ENCODE results near the gene ITGA1.

Gene ITGA1

GRCh38 chr5:52869391-52869790, 81.7 kb downstream of the ITGA1 start:
- no peak for DNase-seq

- no peak for DNase-seq
Observed at GRCh38 chr5:52870448-52870847, 82.7 kb downstream of the ITGA1 start.

GRCh38 chr5:52875827-52876226, 88.1 kb downstream of the ITGA1 start:
- DNase-seq: no peak

GRCh38 chr5:52876456-52876855, 88.7 kb downstream of the ITGA1 start:
- DNase-seq: no peak

- DNase-seq: no peak
Observed at GRCh38 chr5:52878656-52879055, 90.9 kb downstream of the ITGA1 start.

GRCh38 chr5:52880541-52880940, 92.8 kb downstream of the ITGA1 start:
- no peak for DNase-seq

GRCh38 chr5:52881468-52881867, 93.8 kb downstream of the ITGA1 start:
- no peak for DNase-seq

GRCh38 chr5:52883110-52883509, 95.4 kb downstream of the ITGA1 start:
- DNase-seq: no peak

GRCh38 chr5:52884453-52884852, 96.7 kb downstream of the ITGA1 start:
- no peak for DNase-seq

GRCh38 chr5:52885614-52886013, 97.9 kb downstream of the ITGA1 start:
- no peak for DNase-seq

- DNase-seq: no peak
Observed at GRCh38 chr5:52886206-52886605, 98.5 kb downstream of the ITGA1 start.

- no peak for DNase-seq
Observed at GRCh38 chr5:52887066-52887465, 99.3 kb downstream of the ITGA1 start.

GRCh38 chr5:52888363-52888762, 100.6 kb downstream of the ITGA1 start:
- DNase-seq: no peak

- DNase-seq: no peak
Observed at GRCh38 chr5:52892242-52892878, 104.6 kb downstream of the ITGA1 start.

- DNase-seq: no peak
Observed at GRCh38 chr5:52893105-52893504, 105.4 kb downstream of the ITGA1 start.

- no peak for DNase-seq
Observed at GRCh38 chr5:52893863-52894262, 106.1 kb downstream of the ITGA1 start.

GRCh38 chr5:52894451-52894850, 106.7 kb downstream of the ITGA1 start:
- no peak for DNase-seq

GRCh38 chr5:52895075-52895474, 107.4 kb downstream of the ITGA1 start:
- DNase-seq: no peak

GRCh38 chr5:52895572-52896413, 108.1 kb downstream of the ITGA1 start:
- no peak for DNase-seq

- DNase-seq: no peak
Observed at GRCh38 chr5:52896534-52897237, 109.0 kb downstream of the ITGA1 start.

- no peak for DNase-seq
Observed at GRCh38 chr5:52897238-52897614, 109.5 kb downstream of the ITGA1 start.

GRCh38 chr5:52898961-52899680, 111.4 kb downstream of the ITGA1 start:
- DNase-seq: no peak

- no peak for DNase-seq
Observed at GRCh38 chr5:52903142-52903541, 115.4 kb downstream of the ITGA1 start.

All from activated gamma-delta T cell treated with Interleukin-2 at 50 U/mL for 16 hours (primary cell).